22Rv1 (cell line): Measurements from ENCODE around the gene NECAB3.

Experiments
- H3K27ac ChIP-seq: fragments of 450-650 bp; 2 replicates; pipeline ENCODE4 v1.5.1; 2017
- CTCF ChIP-seq: fragments of 450-650 bp; IDR thresholded peaks from 2 replicates; pipeline ENCODE4 v1.5.1; 2017; ENCODE audit warnings: mild to moderate bottlenecking
- ZFX ChIP-seq: fragments of 450-650 bp; IDR thresholded peaks from 2 replicates; pipeline ENCODE4 v1.6.1; 2017; ENCODE audit warnings: antibody characterized with exemption, borderline replicate concordance

NECAB3 gene

GRCh38 chr20:33659341-33660034, 14.7 kb downstream of the NECAB3 start:
- H3K27ac ChIP-seq, result no peak overlapping the region
- TF ChIP-seq CTCF, result no peak
- no peak for TF ChIP-seq ZFX

DNA sequence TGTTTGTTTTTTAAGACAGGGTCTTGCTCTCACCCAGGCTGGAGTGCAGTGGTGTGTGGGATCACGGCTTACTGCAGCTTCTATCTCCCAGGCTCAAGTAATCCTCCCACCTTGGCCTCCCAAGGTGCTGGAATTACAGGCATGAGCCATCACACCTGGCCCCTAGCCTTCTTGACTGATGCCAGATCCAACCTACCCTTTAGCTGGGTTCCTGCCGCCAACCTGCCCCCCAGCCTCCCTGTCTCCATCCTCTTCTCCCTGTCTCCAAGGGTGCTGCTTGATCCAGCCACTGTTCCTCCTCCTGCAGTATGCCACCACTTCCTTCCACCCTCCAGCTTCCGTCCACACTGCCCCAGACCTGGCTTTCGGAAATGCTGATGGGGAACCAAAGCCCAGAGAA, 15.3 kb downstream of the NECAB3 start:
- no peak overlapping the region for H3K27ac ChIP-seq
- TF ChIP-seq CTCF, result no peak

- no peak overlapping the region for H3K27ac ChIP-seq
- no peak for TF ChIP-seq ZFX
- no peak for TF ChIP-seq CTCF
These were observed 15.7 kb downstream of the NECAB3 start for GRCh38 chr20:33658510-33658909.

DNA sequence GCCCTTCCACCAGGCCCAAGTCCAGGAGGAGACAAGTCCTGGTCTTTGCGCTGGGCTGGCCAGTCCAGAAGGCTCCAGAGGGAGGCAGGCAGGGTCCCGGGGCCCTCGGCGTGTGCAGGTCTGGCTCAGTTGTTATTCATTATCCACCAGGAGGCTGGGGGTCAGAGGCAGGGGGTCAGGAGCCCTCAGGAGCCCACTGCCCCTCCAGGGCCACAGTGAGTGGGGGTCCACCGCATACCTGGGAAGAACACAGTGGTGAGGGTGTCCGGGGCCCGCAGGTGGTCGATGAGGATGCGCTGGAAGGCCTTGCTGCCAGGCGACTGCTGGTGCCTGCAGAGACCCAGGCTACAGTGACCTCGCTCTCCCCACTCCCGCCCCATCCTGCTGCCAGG, 16.5 kb downstream of the NECAB3 start:
- TF ChIP-seq CTCF (no peak), ZFX (no peak)
- no peak overlapping the region for H3K27ac ChIP-seq

- H3K27ac ChIP-seq, result no peak overlapping the region
- no peak for TF ChIP-seq CTCF
These were observed 17.2 kb downstream of the NECAB3 start for GRCh38 chr20:33656783-33657703.

DNA sequence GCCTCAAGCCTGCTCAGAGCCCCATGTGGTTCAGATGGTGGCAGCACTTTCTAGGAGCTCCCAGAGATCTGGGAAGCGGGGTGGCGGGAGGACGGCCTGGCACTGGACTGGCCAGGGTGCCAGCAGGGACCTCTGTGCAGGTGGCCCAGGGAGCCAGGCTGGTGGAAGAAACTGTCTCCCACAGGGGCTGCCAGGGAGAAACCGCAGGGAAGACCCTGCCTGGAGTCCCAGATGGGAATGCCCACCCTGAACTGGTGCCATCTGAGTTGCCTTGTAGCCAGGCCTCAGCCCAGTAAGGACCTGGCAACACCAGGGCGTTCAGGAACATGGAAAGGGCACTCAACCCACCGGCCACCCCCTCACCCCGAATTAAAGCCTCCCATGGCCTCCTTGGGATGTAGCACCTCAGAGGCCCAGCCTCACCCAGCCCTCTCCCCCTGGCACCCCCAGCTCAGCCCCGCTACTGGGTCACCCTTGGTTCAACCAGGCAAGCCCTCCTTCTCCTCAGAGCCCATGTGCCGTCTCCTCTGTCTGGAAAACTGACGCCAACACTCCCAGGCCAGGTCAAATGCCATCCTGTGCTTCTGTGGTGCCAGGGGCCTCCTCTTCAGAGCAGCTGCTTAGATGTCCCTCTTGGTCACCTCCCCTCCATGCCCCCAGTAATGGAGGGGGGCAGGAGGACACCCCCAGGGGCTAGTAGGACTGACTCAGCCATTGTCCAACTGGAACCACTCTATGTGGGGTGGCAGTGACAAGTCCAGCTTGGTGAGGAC, 18.0 kb downstream of the NECAB3 start:
- TF ChIP-seq ZFX (no peak), CTCF (no peak)
- no peak overlapping the region for H3K27ac ChIP-seq
